Measurements from ENCODE around the gene TRAPPC6A.

TRAPPC6A gene

GRCh38 chr19:45186509-45187334, 8.7 kb upstream of the TRAPPC6A start:
- DNase-seq (ENCODE audit: low read depth): no peak

- no peak for DNase-seq (ENCODE audit: low read depth)
Observed at GRCh38 chr19:45184115-45184514, 6.1 kb upstream of the TRAPPC6A start.

GRCh38 chr19:45182758-45183157, 4.7 kb upstream of the TRAPPC6A start:
- no peak for DNase-seq (ENCODE audit: low read depth)

DNA sequence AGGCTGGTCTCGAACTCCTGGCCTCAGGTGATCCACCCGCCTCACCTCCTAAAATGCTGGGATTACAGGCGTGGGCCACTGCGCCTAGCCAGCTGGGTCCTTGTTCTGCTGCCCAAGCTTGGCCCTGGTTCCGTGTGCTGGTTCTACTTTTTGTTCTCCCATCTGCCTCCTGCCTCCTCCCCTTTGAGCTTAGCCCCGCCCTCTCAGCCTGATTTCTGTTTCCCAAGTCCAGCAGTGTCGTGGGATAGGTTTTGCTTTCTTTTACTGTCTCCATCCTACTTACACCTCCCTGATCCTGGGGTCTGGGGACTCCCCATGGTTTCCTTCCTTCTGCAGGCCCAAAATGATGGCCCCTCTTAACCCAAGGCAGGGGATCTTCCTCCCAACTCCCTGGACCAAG, 2.9 kb upstream of the TRAPPC6A start:
- no peak for DNase-seq (ENCODE audit: low read depth)

GRCh38 chr19:45179892-45180370, 1.9 kb upstream of the TRAPPC6A start:
- DNase-seq (ENCODE audit: low read depth): no peak

- DNase-seq (ENCODE audit: low read depth): no peak
Observed at GRCh38 chr19:45179072-45179891, 1.2 kb upstream of the TRAPPC6A start.

- peak; percentile 100 for DNase-seq (ENCODE audit: low read depth)
Observed at GRCh38 chr19:45178262-45179071, 430 bp upstream of the TRAPPC6A start, which contains the start of gene BLOC1S3. BLOC1S3 (plus strand) TSS chr19:45178784; CDS start chr19:45179297, 513 bp downstream.

- no peak for DNase-seq (ENCODE audit: low read depth)
Observed at GRCh38 chr19:45175515-45176345, 2.3 kb downstream of the TRAPPC6A start.

DNA sequence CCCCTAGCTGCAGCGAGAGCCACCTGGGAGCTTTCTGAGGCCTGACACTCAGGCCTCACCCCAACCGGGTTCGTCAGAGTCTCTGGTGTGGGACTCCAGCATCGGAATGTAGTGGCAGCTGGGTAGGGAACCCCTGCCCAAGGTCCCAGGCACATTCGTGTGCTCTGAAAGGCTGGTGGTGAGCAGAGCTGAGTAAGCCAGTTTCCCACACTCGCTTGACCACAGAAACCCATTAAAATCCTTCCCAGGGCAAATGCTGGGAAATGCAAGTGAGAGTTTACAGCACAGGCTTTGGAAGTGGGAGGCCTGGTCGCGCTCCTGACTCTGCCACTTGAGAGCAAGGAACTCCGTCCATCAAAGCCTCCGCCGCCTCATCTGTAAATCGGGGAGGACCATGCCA, 4.2 kb downstream of the TRAPPC6A start:
- no peak for DNase-seq (ENCODE audit: low read depth)

DNA sequence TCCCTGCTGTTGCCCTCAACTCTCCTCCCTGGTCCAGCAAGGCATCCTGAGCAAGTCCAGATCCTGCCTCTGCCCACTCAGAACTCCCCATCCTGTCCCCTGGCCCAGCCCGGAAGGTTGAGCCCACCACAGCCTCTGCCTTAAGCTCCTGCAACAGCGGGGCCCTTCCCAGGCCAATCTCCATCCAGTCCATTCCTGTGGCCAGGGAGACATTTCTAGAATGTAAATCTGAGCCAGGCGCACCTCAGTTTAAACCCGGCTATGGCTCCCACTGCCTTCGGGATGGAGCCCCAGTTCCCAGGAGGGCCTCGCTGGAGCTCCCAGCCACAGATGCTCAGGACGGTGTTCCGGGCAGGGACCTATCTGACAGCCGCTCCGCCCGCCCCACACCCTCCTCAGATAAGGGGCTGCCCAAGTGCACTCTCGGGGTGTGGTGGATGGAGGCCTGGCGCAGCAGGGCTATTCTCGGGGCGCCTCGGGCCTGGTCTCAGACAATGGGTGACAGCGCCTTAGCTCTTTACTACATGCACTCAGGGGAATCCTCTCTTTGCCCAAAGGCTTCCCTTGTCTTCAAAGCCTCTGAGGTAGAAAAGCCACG, 5.3 kb downstream of the TRAPPC6A start:
- no peak for DNase-seq (ENCODE audit: low read depth)

- DNase-seq (ENCODE audit: low read depth): no peak
Observed at GRCh38 chr19:45172173-45172572, 5.9 kb downstream of the TRAPPC6A start.

DNA sequence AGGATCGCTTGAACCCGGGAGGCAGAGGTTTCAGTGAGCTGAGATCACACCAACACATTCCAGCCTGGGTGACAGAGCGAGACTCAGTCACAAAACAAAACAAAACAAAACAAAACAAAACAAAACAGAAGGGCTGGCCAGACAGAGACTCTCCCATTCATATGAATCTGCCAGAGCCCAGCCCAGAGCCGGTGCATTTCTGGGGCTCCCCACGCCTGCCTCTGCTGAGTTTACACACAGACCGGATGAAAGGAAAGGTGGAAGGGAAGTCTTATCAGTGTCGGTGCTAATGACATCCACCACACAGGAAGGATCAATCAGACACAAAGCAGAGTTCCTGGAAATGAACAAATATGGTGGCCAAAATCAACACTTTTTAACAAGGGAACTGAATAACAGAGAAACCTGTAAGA, 6.8 kb downstream of the TRAPPC6A start:
- no peak for DNase-seq (ENCODE audit: low read depth)

DNA sequence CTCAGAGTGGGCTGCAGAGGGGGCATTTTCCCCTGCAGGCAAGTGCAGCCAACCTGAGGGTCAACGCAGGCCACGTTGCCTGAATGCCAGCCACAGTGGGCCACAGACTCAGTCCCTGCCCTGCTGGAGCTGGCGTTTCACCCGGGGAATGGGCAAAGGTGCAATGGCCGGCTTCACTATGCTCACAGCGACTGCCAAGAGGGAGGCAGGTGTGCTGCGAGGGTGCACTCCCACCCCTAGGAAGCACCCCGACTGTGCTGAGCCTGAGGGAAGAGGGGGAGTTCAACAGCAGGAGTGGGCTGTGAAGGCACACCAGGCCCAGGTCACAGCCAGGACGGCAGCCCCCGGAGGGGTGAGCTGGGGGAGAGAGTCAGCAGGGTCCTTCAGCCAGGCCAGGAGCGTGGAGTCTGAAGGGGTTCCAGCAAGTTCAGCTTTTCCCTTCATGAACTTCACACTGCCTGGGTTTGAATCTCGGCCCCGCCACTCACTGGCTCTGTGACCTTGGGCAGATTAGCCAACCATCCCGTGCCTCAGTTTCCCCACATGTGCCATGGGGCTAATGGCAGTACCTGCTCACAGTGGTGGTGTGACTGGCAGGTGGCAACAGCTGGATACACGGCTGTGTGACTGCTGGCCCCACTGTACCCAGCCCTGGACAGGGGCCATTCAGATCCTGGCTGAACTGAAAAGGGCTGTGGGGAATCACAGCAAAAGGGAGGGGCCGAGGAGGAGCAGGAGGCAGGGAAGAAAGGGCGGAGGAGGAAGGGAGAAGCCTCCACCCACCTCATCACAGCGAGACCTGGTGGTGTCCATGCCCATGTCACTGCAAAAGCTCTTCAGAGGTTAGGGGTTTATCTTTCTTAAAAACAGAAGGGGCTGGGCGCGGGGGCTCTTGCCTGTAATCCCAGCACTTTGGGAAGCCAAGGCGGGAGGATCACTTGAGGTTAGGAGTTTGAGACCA, 7.6 kb downstream of the TRAPPC6A start:
- no peak for DNase-seq (ENCODE audit: low read depth)

- no peak for DNase-seq (ENCODE audit: low read depth)
Observed at GRCh38 chr19:45169602-45170001, 8.4 kb downstream of the TRAPPC6A start.

DNA sequence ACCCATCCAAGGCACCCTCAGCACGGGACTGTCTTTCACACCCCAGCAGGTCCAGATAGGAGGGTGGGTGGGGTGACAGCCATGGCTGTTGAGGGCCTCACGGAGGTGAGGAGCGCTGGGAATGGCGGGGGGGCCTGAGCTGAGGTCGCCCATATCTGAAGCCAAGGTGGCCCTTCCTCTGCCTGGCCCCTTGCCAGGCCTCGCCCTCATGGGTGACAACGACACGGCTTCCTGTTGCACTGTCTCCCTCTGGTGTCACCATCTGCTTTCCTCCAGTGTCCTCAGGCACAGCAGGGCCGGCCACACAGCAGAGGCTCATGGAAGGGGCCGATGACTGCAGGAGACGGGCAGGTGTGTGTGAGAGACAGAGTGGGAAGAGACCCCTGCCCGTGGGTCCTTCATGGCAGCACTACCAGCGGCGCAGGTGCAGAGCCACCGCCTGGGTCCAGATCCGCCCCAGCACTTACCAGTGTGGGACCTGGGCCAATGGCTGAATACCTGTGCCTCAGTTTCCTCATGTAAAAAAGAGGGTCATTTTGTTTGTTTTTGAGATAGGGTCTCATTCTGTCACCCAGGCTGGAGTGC, 9.2 kb downstream of the TRAPPC6A start:
- DNase-seq (ENCODE audit: low read depth): no peak

DNA sequence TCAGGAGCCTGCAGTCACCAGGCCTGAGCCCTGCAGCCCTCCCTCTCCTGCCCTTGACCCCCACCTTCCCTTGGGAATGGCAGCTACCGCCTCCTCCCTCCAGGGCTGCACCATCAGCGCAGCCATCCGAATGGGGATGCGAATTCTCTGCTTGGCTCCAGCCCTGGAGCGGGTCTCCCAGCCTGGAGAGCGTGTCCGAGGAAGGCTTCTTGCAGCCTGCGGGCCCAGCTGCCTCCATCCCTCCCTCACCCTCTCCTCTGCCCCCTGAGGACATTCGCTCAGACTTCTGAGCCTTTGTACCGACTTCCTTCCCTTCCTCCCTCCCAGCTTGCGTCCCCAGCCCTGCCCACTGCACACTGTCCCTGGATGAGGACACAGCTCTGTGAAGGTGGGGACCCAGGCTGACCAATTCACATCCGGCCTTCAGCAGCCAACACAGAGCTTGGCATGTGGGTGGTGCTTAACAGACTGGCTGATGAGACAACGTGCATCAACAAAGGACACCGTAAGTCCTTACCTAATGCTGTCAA, 11.2 kb downstream of the TRAPPC6A start:
- no peak for DNase-seq (ENCODE audit: low read depth)

GRCh38 chr19:45164577-45165335, 13.3 kb downstream of the TRAPPC6A start:
- no peak for DNase-seq (ENCODE audit: low read depth)
